ENCODE data around the gene ZNF296.
"Not testable (repeated sequence)": the region's sequence is repeated elsewhere in the genome, so short reads cannot be mapped to it uniquely, and the experiment has no call there.

ZNF296 gene

DNA sequence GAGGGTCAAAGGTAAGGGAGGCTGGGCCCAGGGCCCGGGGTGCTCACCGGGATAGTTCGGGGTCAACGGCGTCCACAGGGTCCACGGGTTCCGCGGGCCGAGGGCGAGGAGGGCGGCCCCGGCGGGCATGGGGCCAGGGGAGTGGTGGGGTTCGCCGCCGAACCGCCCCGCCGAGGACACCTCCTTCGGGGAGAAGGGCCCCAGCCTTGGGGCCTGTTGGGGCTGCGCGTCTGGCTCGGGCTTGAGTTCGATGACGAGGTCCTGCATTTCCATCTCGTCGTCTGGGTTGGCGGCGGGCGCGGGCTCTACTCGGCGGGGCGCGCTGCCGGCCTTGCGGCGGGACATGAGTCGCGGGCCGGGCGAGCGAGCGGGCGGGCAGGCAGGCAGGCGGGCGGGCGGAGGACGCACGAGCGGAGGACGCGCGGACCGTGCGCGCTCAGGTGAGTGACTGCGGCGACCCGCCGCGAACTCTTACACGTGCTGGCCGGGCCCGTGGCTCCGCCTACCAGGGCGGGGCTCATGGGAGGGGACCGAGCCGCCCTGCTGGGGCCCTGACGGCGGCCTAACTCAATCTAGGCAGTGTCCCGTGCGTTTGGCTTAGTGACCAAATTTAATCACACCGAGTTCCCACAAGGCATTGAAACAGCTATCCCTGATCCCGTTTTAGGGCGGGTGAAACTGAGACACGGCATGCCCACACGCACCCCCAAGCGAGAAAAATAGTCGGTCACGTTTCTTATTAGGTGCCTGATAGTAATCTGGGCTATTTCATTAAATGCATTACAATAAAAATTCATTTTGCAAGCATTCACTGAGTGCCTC is at the start of gene ZNF296:
Gene ZNF296, minus strand, starts transcription at position 450 of the 822 bp plus-strand sequence. Its CDS starts 105 bp downstream, at position 345.
- peak; percentile 58 to 61 for DNase-seq (ENCODE audit: low read depth in 2 of 2)

DNA sequence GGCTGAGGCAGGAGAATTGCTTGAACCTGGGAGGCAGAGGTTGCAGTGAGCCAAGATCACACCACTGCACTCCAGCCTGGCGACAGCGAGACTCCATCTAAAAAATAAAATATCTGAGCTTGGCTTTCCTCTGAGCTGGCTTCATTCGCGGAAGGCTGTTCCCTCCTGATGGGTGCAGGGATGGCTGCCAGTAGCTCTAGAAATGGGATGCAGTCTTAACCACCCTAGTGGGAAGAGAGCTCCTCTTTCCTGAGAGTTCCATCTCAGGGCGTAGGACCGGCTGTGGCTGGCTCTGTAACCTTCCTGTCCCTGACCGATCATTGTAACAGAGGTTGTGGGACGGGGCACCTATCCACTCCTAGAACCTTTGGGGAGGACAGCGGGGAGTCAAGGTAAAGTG is 49.1 kb upstream of the ZNF296 start:
- DNase-seq (ENCODE audit: low read depth in 2 of 2) = no peak

DNA sequence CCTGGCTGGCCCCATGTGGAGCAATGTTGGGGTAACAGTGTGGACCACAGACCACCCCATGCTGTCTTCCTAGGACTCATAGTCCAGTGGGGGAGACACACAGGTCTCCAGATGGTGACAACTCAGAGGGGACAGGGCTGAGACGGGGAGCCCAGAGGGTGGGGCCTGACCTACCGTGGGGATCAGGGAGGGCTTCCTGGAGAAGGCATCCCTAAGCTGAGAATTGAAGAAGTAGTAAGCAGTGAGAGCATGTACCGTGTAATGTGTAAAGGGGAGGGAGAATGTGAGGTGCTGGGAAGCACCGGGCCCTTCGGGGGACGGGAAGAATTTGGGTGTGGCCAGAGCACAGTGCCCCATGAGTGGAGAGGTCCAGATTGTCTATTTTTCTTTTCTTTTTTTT is 47.7 kb upstream of the ZNF296 start:
- DNase-seq (ENCODE audit: low read depth in 2 of 2) = no peak

DNA sequence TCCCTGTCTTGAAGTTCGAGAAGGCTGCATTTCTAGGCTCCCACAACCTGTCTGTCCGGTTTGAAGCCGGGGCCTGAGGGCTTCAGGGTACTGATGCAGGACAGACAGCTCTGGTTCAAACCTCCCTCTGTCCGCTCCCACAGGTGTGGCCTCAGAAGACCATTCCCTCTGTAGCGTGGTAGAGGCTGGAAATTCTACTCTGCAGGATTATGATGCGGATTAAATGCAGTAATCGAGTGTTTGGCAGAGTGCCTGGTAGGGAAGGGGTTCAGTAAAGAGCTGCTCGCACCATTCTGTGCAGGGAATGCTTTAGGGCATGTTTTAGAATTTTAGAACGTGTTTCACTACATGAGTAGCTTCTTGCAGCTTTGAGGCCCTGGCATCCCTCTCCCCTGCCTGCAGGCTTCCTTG is 47.2 kb upstream of the ZNF296 start:
- no peak for DNase-seq (ENCODE audit: low read depth in 2 of 2)

DNA sequence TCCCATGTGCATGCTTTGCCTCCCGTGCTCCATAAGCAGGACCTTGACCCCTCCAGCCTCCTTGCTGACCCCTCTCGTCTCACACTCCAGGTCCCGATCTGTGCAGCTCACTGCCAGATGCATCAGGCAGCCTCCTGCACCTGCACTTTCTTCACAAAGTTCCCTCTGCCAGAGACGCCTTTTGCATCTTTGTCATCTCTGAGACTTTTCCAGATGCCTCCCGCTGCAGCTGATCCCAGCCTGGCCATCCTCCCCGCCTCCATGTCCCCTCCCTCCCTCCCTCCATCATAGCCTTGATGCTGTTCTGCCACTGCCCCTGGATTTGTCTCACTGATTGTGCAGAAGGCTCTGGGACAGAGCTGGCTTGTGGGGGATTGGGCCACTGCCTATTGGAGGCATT is 46.6 kb upstream of the ZNF296 start:
- DNase-seq (ENCODE audit: low read depth in 2 of 2) = no peak

DNA sequence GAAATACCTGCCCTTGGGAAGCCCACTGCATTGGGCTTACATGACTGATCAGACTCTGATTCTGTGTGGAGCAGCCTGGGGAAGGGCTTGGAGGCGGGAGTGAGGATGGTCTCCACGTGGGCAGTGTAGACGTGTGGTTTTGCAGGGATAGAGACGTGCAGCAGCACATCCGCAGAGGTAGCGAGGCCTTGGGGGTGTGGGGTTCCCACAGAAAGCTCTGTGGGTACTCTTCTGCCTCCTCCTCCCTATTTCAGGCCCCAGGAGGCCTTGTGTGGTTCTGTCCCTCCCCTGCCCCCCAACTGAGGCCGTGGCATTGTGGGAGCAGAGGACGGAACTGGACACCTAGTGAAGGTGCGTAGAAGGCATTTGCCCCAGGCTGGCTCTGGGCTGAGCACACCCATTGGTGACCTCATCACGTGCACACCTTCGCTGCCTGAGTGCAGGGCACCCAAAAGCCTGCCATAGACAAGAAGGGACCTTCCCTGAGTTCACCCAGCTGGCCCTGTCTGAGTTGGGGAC is 45.6 kb upstream of the ZNF296 start:
- no peak for DNase-seq (ENCODE audit: low read depth in 2 of 2)

DNA sequence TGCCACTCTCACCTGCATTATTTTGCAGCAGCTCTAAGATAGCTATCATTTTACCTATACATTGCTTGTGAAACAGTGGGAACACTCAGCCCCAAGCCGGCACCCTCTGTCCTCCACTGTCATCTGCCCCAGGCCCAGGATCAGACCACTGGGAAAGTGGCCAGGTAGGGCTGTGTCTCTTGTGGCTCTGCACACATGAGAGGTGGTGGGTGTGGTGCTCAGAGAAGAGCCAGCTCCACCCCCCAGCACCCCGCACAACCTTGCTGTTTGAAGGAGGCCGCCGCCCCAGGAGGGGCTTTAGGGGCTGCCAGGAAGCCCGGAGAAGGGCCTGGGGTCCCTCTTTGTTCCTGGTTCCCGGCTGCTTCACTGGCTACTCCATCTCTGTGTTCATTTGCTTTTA is 43.3 kb upstream of the ZNF296 start:
- no peak for DNase-seq (ENCODE audit: low read depth in 2 of 2)

DNA sequence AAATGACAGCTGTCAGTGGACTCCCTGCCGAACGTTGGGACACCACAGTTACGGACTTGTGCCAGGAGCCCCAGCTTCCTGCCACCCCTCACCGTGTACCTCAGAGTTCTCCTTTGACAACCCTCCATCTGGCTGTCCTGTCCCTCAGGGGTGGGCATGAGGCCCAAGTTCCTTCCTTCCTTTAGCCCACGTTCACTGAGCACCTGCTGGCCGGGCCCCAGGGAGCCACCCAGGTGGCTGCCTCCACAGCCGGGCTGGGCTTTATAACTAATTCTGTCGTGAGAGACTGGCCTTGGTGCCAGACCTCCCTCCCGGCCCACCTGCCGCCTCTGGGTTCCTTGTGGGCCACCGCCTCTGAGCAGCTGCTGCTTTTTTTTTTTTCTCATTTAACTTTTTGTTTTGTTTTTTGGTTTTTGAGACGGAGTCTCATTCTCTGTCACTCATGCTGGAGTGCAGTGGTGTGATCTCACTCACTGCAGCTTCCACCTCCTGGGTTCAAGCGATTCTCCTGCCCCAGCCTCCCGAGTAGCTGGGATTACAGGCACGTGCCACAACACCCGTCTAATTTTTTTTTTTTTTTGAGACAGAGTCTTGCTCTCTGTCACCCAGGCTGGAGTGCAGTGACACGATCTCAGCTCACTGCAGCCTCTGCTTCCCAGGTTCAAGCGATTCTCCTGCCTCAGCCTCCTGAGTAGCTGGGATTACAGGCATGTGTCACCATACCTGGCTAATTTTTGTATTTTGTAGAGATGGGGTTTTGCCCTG is 42.5 kb upstream of the ZNF296 start:
- DNase-seq (ENCODE audit: low read depth in 2 of 2) = not testable (repeated sequence)

DNA sequence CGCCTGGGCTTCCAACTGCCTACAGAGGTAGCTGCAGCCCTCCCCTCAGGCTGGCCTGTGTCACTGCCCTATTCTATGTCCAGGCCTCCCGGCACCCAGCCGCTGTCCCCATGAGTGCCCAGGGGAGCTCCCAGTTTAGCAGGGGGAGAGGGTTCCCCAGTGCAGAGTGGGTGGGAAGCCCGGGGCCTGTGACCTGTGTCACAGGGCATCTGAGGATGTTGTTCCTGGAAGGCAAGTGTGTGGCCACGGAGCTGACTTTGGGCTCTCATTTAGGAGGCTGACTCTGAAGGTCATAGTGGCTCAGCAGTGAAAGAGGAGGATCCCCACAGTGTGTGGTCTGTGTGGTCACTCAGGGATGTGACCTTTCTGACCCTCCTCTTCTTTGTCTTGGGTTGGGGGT is 41.8 kb upstream of the ZNF296 start:
- no peak for DNase-seq (ENCODE audit: low read depth in 2 of 2)

DNA sequence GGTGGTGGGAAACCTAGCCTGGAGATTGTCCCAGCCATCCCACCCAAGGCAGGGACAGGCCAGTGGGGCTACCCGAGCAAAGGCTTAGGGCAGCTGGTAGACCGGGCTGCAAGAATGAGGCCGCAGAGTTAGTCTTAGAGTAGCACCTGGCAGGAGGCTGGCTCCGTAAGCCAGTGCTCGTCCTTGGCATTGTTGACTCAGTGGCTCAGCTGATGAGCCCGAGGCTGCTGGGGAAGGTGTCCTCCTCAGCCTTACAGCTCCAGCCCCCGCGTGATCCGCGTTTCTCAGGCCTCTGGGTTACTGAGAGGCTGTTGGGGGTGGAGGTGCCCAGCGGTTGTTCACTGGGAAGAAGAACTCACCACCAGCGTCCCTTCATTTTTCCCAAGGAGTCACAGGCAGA is 41.4 kb upstream of the ZNF296 start:
- DNase-seq (ENCODE audit: low read depth in 2 of 2) = no peak

DNA sequence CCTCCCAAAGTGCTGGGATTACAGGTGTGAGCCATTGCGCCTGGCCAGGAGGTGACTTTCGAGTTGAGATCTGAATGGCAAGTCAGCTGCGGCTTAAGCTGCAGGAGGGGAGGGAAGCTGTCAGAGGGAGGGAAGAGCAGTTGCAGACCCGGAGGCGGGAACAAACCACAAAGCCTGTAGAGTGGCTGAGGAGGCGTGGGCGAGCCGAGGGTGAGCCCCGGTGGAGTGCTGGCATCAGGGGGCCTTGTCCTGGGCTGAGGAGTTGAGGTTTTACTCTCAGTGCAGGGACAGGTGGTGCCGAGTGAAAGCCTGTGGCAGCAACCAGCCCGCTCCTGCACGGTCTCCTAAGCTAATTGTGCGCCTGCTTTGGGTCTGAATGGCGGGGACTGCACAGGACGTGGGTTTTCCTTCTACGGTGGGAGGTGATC is 40.9 kb upstream of the ZNF296 start:
- peak; percentile 32 to 33 for DNase-seq (ENCODE audit: low read depth in 2 of 2)

DNA sequence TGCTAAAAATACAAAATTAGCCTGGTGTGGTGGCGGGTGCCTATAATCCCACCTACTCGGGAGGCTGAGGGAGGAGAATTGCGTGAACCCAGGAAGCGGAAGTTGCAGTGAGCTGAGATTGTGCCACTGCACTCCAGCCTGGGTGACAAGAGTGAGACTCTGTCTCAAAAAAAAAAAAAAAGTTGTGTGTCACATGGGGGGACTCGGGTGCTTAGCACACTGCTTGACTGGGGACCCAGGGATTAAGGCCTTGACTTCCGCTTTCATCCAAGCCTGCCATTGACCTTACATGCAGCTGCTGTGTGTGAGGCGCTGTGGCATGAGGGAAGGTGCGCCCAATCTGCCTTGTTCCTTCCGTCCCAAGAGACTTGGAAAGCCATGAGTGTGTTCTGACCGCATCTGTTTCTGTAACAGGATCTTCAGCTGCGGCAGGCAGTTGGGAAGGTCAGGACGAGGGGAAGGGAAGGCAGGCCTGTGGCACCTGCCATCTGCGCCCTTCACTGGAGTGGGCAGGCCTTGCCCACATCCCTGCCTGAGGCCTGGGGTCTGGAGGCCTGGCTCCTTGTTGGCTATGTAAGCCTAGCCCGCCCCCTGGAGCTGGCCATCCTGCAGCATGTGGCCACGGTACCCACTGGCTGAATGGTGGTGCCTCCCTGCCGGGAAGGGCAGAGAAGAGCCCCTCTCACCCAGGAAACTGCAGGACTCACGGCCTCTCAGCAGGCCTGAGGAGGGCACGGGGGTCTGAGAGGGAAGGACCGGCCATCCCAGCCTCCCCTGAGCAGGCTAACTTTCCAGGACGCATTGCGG is 39.7 kb upstream of the ZNF296 start:
- DNase-seq (ENCODE audit: low read depth in 2 of 2) = no peak

DNA sequence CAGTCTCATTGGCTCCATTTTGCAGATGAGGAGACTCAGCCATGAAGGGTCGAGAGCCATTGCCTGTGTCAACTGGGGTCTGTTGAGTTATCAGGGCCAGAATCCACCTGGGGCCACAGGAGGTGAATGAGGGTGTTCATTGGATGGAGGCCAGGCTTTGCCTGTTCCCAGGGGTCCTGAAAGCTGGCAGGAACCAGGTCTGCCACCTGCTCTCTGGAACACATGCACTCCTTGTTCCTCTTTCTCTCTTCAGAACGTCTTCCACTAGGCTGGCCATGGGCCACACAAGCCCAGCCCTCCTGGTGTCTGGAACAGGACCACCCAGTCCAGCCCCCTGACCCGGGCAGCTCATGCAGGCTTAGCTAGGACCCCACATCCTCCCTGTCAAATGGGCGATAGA is 37.8 kb upstream of the ZNF296 start:
- no peak for DNase-seq (ENCODE audit: low read depth in 2 of 2)

DNA sequence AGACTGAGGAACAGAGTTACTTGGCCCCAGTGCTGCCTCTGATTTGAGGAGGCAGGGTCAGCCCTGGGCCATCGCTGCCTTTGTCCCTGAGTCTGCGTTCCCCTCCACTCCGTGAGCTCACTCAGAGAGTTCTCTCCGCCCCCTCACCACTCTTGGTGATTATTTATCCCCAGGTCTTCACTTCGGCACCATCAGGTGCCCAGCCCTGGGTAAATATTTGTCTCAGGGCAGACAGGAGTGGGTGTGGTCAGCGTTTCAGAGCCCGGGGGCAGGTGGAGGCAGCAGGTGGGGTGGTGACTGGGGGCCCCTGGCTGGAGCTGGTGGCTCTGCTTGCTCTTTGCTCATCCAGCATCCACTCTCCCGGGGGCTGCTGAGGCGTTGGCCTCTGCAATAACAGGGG is 37.4 kb upstream of the ZNF296 start:
- no peak for DNase-seq (ENCODE audit: low read depth in 2 of 2)

DNA sequence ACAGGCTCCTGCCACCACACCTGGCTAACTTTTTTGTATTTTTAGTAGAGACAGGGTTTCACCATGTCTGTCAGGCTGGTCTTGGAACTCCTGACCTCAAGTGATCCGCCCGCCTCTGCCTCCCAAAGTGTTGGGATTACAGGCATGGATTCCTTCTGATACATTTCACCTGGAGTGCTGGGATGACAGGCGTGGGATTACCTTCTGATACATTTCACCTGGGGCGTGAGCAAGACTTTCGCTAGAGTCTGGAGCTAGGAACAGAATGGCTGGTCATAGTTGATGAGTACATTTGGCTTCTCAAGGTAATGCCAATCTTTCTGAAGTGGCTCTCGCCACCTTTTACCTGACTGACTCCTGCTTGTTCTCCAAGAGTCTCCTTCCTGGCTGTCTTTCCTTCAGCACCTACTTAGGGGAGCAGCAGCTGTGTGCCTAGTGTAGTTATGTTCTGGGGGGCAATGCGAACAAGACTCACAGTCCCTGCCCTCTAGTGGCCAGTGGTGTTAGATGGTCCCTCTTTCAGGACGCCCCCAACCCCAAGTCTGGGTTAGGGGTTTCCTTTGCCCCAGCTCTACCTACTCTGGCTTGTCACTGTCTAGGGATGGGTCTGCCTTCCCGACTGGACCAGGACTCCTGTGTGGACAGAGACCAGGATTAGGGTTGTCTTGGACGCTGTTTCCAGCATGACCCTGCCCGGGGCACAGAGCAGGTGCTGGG is 36.0 kb upstream of the ZNF296 start:
- no peak for DNase-seq (ENCODE audit: low read depth in 2 of 2)

DNA sequence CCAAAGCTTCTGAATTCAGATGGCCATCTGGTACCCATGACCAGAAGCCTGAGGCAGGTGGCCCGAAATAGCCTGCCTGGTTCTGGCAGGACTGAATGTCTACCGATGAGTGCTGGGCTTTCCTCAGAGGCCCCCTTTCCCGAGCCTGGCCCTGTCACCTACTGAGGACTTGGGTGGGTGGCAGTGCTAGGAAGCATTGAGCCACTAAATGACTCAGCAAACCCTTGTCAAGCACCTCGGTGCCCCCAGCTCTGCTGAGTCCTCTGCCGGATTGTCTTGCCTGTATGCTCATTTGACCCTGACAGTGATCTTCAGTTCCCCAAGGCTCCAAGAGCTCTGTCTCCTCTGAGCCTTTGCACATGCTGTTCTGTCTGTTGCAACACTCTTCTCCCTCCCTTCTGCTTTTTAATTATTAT is 34.6 kb upstream of the ZNF296 start:
- no peak for DNase-seq (ENCODE audit: low read depth in 2 of 2)

DNA sequence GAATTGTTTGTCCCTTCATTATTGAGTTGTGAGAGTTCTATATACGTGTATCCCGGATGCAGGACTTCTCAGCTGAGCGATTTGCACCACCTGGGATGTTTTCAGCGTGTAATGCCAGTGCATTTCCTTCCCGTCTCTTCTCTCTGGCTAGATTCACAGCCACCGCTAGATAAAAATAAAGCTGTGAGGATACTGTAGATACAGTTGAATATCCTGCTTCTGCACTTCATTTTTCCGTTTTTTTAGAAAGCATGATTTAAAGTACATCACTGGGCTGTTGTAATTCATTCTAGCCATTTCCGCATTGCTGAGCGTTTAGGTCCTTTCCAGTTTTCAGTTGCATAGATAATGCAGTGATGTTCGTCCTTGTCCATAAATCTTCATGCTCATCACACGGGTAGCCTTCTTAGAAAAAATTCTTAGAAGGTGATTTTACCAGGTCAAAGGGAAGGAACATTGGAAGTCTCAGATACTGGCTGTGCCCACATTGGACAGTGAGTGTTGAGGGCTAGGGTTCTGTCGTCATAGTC is 31.4 kb upstream of the ZNF296 start:
- DNase-seq (ENCODE audit: low read depth in 2 of 2) = no peak

DNA sequence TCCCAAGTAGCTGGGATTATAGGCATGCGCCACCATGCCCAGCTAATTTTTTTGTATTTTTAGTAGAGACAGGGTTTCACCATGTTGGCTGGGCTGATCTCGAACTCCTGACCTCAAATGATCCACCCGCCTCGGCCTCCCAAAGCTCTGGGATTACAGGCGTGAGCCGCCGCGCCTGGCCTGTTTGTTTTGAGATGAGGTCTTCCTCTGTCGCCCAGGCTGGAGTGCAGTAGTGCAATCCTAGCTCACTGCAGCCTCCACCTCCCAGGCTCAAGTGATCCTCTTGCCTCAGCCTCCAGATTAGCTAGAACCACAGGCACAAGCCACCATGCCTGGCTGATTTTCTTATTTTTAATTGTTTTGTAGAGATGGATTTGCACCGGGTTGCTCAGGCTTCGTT is 30.1 kb upstream of the ZNF296 start:
- not testable (repeated sequence) for DNase-seq (ENCODE audit: low read depth in 2 of 2)

DNA sequence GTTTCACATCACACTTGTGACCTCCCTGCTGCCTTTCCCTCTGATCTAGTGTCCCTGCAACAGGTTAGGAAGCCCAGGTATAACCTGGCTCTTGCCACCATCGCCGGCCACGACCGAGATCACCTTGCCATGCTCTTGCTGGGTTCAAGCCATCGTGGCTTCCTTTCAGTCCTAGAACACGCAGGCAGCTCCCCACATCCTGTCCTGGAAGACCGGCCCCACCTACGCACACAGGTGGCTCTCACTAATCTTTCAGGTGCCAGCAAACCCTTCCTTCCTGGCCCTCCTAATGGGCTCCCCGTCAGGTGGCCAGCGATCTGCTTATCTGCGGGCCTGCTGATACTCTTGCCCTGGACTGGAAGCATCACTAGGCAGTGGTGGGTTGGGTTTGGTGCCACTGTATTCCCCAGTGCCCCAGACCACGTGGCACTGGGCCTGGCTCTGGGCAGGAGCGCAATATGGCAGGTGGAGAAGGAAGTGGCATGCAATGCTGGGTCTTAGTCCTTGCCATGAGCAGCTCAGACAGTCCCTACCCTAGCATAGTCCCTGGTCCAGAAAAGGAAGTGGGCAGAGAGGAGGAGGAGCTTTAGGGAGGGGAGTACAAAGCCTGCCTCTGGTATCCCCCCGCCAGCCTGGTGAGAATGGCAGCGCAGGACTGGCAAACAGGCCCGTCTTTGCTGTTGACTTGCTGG is 28.5 kb upstream of the ZNF296 start:
- no peak for DNase-seq (ENCODE audit: low read depth in 2 of 2)

DNA sequence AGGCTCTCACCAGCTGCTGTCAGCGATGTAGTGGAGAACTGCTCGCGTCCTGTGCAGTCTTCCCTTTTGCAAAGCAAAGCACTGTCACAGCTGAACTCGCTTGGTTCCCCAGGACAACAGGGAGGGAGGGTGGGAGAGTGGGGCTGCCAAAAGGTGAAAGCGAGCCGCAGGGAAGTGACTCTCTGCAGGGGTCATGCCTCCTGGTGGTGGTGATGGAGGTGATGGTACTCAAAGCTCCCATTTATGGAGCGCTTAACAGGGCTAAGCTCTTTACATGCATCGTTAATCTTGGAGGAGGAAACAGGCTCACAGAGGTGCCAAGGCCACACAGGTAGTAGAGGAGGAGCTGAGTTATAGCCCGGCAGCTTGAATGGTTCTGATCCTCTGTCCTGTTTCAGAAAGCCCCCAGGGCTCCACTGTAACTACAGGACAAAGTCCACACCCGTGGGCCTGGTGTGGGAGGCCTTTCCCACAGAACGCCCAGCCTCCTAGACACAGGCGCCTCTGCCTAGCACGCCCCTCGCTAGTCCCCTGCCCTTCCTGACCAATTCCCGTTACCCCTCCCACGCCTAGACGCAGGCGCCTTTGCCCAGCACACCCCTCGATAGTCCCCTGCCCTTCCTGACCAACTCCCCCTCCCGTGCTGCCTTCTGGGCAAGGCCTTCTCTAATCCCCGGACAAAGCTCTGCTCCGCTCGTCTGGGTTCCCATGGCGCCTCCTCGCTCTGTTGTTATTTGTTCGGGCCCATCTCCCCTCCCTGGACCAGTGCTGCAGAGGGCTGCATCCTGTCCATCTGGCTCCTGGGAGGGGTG is 27.4 kb upstream of the ZNF296 start:
- DNase-seq (ENCODE audit: low read depth in 2 of 2) = no peak
